GM23338 (cell line): ENCODE measurements around the gene TRIOBP. TPM values are rescaled to one million over a fixed set of nuclear protein-coding genes. Genes with fewer than 3 reads are reported as not detected.

Source experiments
- polyA plus RNA-seq: library from polyadenylated mRNA; unstranded; fragments of >200 nt; fragmentation: Nextera tagmentation; extraction: Ambion mirVana; gene quantifications from 2 replicates; pipeline ENCODE4 v1.2.1, GENCODE V29; 2016
- small RNA-seq: library from RNA; depleted of rRNA; stranded (forward); fragments of <200 nt; gene quantifications from one replicate; pipeline ENCODE3, GENCODE V24; 2014; ENCODE audit warnings: low replicate concordance
- total RNA-seq: library from RNA; depleted of rRNA; stranded (reverse); fragments of >200 nt; shearing (Covaris generic); gene quantifications from 2 replicates; pipeline ENCODE4 v1.2.3, GENCODE V29; 2014; rRNA removed

The TRIOBP gene
- total and polyA plus RNA-seq, 2 experiments from 2014 or later, result 21.4 to 48.4 TPM

Small RNA genes within 50 kb of the gene (small RNA-seq; reads per million reads assigned to genes)
- gene RN7SL385P, result 0.10 reads per million

Other genes with a start within 250 kb of the TRIOBP start
- gene MFNG, start 210.7 kb upstream of the TRIOBP start, total RNA-seq, result 1.9 and 3.8 TPM in 2 replicates
- gene MFNG, start 210.7 kb upstream of the TRIOBP start, polyA plus RNA-seq, result 1.1 and 1.4 TPM in 2 replicates
- 17.0 and 17.2 TPM in 2 replicates for gene CARD10, start 177.6 kb upstream of the TRIOBP start, total RNA-seq
- gene CARD10, start 177.6 kb upstream of the TRIOBP start, polyA plus RNA-seq, result 5.4 and 5.8 TPM in 2 replicates
- 8.5 and 10.2 TPM in 2 replicates for gene CDC42EP1, start 136.6 kb upstream of the TRIOBP start, total RNA-seq
- gene CDC42EP1, start 136.6 kb upstream of the TRIOBP start, polyA plus RNA-seq, result 7.7 and 8.4 TPM in 2 replicates
- not detected in 2 replicates for gene LGALS2, start 117.0 kb upstream of the TRIOBP start, total RNA-seq
- gene LGALS2, start 117.0 kb upstream of the TRIOBP start, polyA plus RNA-seq, result not detected in 2 replicates
- gene GGA1, start 88.2 kb upstream of the TRIOBP start, total RNA-seq, result 53.7 and 57.1 TPM in 2 replicates
- gene GGA1, start 88.2 kb upstream of the TRIOBP start, polyA plus RNA-seq, result 33.1 and 36.9 TPM in 2 replicates
- gene SH3BP1, start 57.4 kb upstream of the TRIOBP start, total RNA-seq, result 46.7 and 50.4 TPM in 2 replicates
- 9.5 and 10.9 TPM in 2 replicates for gene SH3BP1, start 57.4 kb upstream of the TRIOBP start, polyA plus RNA-seq
- 44.2 and 55.6 TPM in 2 replicates for gene PDXP, start 38.3 kb upstream of the TRIOBP start, total RNA-seq
- 15.0 and 18.5 TPM in 2 replicates for gene PDXP, start 38.3 kb upstream of the TRIOBP start, polyA plus RNA-seq
- 31.2 and 58.7 TPM in 2 replicates for gene LGALS1, start 21.4 kb upstream of the TRIOBP start, total RNA-seq
- 62.5 and 72.6 TPM in 2 replicates for gene LGALS1, start 21.4 kb upstream of the TRIOBP start, polyA plus RNA-seq
- 18.6 and 22.2 TPM in 2 replicates for gene NOL12, start 10.7 kb upstream of the TRIOBP start, total RNA-seq
- gene NOL12, start 10.7 kb upstream of the TRIOBP start, polyA plus RNA-seq, result 48.5 and 58.8 TPM in 2 replicates
- 61.3 and 87.3 TPM in 2 replicates for gene GCAT, start 110.9 kb downstream of the TRIOBP start, total RNA-seq
- 36.8 and 39.1 TPM in 2 replicates for gene GCAT, start 110.9 kb downstream of the TRIOBP start, polyA plus RNA-seq
- gene GALR3, start 126.3 kb downstream of the TRIOBP start, total RNA-seq, result 0.23 and 0.63 TPM in 2 replicates
- gene GALR3, start 126.3 kb downstream of the TRIOBP start, polyA plus RNA-seq, result 0.36 TPM in 1 of 2 replicates, not detected in the other
- 13.0 and 13.6 TPM in 2 replicates for gene ANKRD54, start 147.3 kb downstream of the TRIOBP start, total RNA-seq
- gene ANKRD54, start 147.3 kb downstream of the TRIOBP start, polyA plus RNA-seq, result 14.0 and 14.1 TPM in 2 replicates
- gene EIF3L, start 152.4 kb downstream of the TRIOBP start, total RNA-seq, result 420 and 459 TPM in 2 replicates
- 430 and 466 TPM in 2 replicates for gene EIF3L, start 152.4 kb downstream of the TRIOBP start, polyA plus RNA-seq
- gene MICALL1, start 209.2 kb downstream of the TRIOBP start, total RNA-seq, result 33.1 and 34.8 TPM in 2 replicates
- 4.8 and 5.9 TPM in 2 replicates for gene MICALL1, start 209.2 kb downstream of the TRIOBP start, polyA plus RNA-seq